ENCODE data around the gene POLE.

GRCh38 chr12:132578118-132578517 is 109.0 kb downstream of the POLE start:
- no peak for TF ChIP-seq CTCF (IDR thresholded peaks at IDR 0.05; ENCODE audit: borderline replicate concordance, extremely low read depth, low read length, poor library complexity, severe bottlenecking)
- no peak for TF ChIP-seq EZH2 (IDR thresholded peaks at IDR 0.05; ENCODE audit: borderline replicate concordance, low read depth, low read length, severe bottlenecking)

Measured in DND-41 (cell line).